ENCODE measurements around the gene LITAFD. TPM values are rescaled to one million over a fixed set of nuclear protein-coding genes. Genes with fewer than 3 reads are reported as not detected.

Gene LITAFD
- total RNA-seq, 2 donors from 2014 or later = not detected

DNA sequence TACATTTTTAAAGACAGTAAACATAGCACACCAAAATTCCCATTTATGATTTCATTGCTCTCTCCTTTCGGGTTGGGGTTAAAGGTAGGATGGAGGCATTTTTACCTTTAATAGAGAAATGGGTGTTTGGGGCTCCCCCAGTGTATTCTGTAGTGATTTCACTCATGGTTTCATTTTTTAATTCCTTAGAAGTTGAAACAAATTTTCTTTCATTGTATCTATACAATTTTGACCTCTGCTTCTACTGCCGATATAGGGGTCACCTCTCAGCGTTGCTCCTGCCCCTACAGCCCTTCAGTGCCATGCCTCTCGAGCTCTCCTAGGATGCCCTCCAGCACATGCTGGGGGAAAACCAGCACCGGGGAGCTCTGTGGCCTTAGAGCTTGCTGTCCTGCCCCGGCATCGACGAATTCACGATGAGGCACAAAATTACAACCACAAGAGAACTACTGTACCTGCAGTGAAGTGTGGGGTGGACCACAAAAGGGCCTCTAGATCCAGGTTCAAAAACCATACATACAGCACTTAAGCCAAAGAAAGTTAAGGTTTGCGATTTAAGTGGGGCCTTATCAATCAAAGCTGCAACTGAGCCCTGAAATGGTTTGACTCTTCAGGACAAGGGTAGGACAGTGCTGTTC lies 39.3 kb downstream of the LITAFD start:
- Histone ChIP-seq H3K36me3 (ENCODE audit: control insufficient read depth, insufficient read depth, low read length) (peaks cover 66% of the 10 kb centered on the region), H3K27ac (ENCODE audit: low read depth, low read length) (no peak overlapping the region), H3K4me3 (ENCODE audit: low read length) (no peak overlapping the region), H3K4me1 (ENCODE audit: control insufficient read depth, insufficient read depth, low read length) (no peaks in the 10 kb centered on the region), H3K9me3 (ENCODE audit: control insufficient read depth, low read length) (no peaks in the 10 kb centered on the region), H3K9ac (ENCODE audit: extremely low read depth, low read length, poor library complexity, severe bottlenecking) (no peak overlapping the region), H3K27me3 (ENCODE audit: control insufficient read depth, insufficient read depth, low read length, poor library complexity, severe bottlenecking) (no peaks in the 10 kb centered on the region)
- no peak overlapping the region for H3K4me3 Mint-ChIP-seq
- WGBS, 2 experiments (ENCODE audit: insufficient coverage in 1 of 2, insufficient read length in 1 of 2) = 97 to 98% methylated on average over 4 to 10 of the region's 10 CpGs
- H3K27me3 Mint-ChIP-seq (ENCODE audit: insufficient read depth) = no peaks in the 10 kb centered on the region
- H3K9me3 Mint-ChIP-seq = no peaks in the 10 kb centered on the region
- no peak for DNase-seq
- no peak overlapping the region for H3K27ac Mint-ChIP-seq
- peaks cover 70% of the 10 kb centered on the region for H3K36me3 Mint-ChIP-seq (ENCODE audit: low read depth)
- H3K4me1 Mint-ChIP-seq = no peaks in the 10 kb centered on the region
- TF ChIP-seq, protein P1, sequence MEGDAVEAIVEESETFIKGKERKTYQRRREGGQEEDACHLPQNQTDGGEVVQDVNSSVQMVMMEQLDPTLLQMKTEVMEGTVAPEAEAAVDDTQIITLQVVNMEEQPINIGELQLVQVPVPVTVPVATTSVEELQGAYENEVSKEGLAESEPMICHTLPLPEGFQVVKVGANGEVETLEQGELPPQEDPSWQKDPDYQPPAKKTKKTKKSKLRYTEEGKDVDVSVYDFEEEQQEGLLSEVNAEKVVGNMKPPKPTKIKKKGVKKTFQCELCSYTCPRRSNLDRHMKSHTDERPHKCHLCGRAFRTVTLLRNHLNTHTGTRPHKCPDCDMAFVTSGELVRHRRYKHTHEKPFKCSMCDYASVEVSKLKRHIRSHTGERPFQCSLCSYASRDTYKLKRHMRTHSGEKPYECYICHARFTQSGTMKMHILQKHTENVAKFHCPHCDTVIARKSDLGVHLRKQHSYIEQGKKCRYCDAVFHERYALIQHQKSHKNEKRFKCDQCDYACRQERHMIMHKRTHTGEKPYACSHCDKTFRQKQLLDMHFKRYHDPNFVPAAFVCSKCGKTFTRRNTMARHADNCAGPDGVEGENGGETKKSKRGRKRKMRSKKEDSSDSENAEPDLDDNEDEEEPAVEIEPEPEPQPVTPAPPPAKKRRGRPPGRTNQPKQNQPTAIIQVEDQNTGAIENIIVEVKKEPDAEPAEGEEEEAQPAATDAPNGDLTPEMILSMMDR (conservative IDR thresholded peaks at IDR 0.05) = no peak

DNA sequence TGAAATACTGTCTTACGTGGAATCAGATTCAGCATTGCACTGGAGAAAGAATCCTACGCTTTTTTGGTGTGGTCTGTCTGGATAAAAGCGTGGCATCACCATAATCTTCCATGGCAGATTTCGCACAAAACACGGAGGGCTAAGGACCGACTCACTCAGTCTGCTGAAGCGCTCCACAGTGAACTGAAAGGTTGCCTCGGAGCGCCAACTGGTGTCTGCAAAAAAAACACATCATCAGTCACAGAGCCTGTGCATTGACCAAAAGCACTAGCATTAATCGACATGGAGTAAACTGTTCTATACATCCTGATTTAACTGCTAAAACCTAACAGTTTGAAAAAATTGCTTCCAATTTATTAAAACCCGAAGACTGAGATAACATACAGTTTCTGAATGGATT lies 41.0 kb downstream of the LITAFD start:
- Histone ChIP-seq H3K9ac (ENCODE audit: extremely low read depth, low read length, poor library complexity, severe bottlenecking) (no peak overlapping the region), H3K27me3 (ENCODE audit: control insufficient read depth, insufficient read depth, low read length, poor library complexity, severe bottlenecking) (no peaks in the 10 kb centered on the region), H3K4me3 (ENCODE audit: low read length) (no peak overlapping the region), H3K36me3 (ENCODE audit: control insufficient read depth, insufficient read depth, low read length) (peaks cover 62% of the 10 kb centered on the region), H3K9me3 (ENCODE audit: control insufficient read depth, low read length) (no peaks in the 10 kb centered on the region), H3K27ac (ENCODE audit: low read depth, low read length) (no peak overlapping the region), H3K4me1 (ENCODE audit: control insufficient read depth, insufficient read depth, low read length) (no peaks in the 10 kb centered on the region)
- Mint-ChIP-seq H3K4me1 (no peaks in the 10 kb centered on the region), H3K27ac (peak overlapping the region; percentile 79), H3K4me3 (no peak overlapping the region), H3K36me3 (ENCODE audit: low read depth) (peaks cover 68% of the 10 kb centered on the region), H3K27me3 (ENCODE audit: insufficient read depth) (no peaks in the 10 kb centered on the region), H3K9me3 (no peaks in the 10 kb centered on the region)
- TF ChIP-seq, protein P1 (conservative IDR thresholded peaks at IDR 0.05) = peak; percentile 21
- DNase-seq = no peak
- 92 to 95% methylated on average over 10 to 11 of the region's 11 CpGs for WGBS, 2 experiments (ENCODE audit: insufficient coverage in 1 of 2, insufficient read length in 1 of 2)

DNA sequence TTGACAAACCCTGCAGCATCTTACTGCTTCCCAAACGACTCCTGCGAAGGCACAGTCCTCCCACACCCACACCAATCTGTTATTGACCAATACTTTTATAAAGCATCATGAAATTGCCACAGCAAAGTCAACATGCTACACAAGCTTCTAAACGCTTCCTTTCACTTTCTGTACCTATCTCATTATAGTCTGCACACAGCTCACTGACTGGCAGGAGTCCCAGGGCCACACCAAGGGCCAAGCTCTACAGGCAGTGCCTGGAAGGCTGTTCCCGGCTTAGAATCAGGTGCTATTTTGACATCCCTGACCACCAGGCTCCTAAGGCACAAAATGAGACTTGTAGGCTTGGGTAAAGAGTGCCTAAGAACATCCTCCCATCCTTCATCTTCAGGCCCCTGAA lies 42.1 kb downstream of the LITAFD start:
- Mint-ChIP-seq H3K4me1 (no peaks in the 10 kb centered on the region), H3K27me3 (ENCODE audit: insufficient read depth) (no peaks in the 10 kb centered on the region), H3K9me3 (no peaks in the 10 kb centered on the region), H3K4me3 (no peak overlapping the region), H3K27ac (no peak overlapping the region), H3K36me3 (ENCODE audit: low read depth) (peaks cover 68% of the 10 kb centered on the region)
- Histone ChIP-seq H3K27ac (ENCODE audit: low read depth, low read length) (no peak overlapping the region), H3K27me3 (ENCODE audit: control insufficient read depth, insufficient read depth, low read length, poor library complexity, severe bottlenecking) (no peaks in the 10 kb centered on the region), H3K4me1 (ENCODE audit: control insufficient read depth, insufficient read depth, low read length) (no peaks in the 10 kb centered on the region), H3K9me3 (ENCODE audit: control insufficient read depth, low read length) (no peaks in the 10 kb centered on the region), H3K4me3 (ENCODE audit: low read length) (no peak overlapping the region), H3K36me3 (ENCODE audit: control insufficient read depth, insufficient read depth, low read length) (peaks cover 62% of the 10 kb centered on the region), H3K9ac (ENCODE audit: extremely low read depth, low read length, poor library complexity, severe bottlenecking) (no peak overlapping the region)
- 97% methylated on average over 4 of the region's 4 CpGs; no CpG with 5 or more reads in 1 of the 2 experiments for WGBS, 2 experiments (ENCODE audit: insufficient coverage in 1 of 2, insufficient read length in 1 of 2)
- TF ChIP-seq, protein P1 (conservative IDR thresholded peaks at IDR 0.05) = no peak
- no peak for DNase-seq
